K562 (cell line): Measurements from ENCODE around the gene GNG14. TPM values are rescaled to one million over a fixed set of nuclear protein-coding genes. Genes with fewer than 3 reads are reported as not detected.

ENCODE experiments used
- GMEB1 ChIP-seq: fragments of 250-450 bp; sonication (Bioruptor Pico); IDR thresholded peaks from 2 replicates; pipeline ENCODE4 v1.4.0; 2020; ENCODE audit warnings: mild to moderate bottlenecking
- MYC ChIP-seq, 2 experiments: fragments of 250-450 bp in 1 of 2; sonication (Bioruptor Pico) in 1 of 2; IDR thresholded peaks; 2 replicates each; pipeline versions ENCODE4 v1.5.1 to v1.6.1; 2012 to 2021; ENCODE audit warnings: low read depth in 2 of 2, borderline replicate concordance in 1 of 2, improper control_type of control experiment in 1 of 2, low read length in 1 of 2, mild to moderate bottlenecking in 1 of 2, moderate library complexity in 1 of 2
- RBM39 ChIP-seq: fragments of 200-400 bp; formaldehyde crosslinking; optimal IDR thresholded peaks from 2 replicates; pipeline ENCODE3; 2018; ENCODE audit warnings: low read depth, low read length
- SIN3B ChIP-seq: fragments of 450-650 bp; IDR thresholded peaks from 2 replicates; pipeline ENCODE4 v1.6.1; 2017; ENCODE audit warnings: low read depth, mild to moderate bottlenecking, moderate library complexity
- SMARCE1 ChIP-seq: fragments of 450-650 bp; IDR thresholded peaks from 2 replicates; pipeline ENCODE4 v1.7.1; 2016; ENCODE audit warnings: mild to moderate bottlenecking
- SREBF1 ChIP-seq: fragments of 150-350 bp; IDR thresholded peaks from 2 replicates; pipeline ENCODE4 v1.6.1; 2014; ENCODE audit warnings: antibody characterized with exemption, low read depth, low read length, borderline replicate concordance
- TCF7 ChIP-seq: sonication (generic); IDR thresholded peaks from 2 replicates; pipeline ENCODE4 v1.6.1; 2016; ENCODE audit warnings: antibody characterized with exemption, borderline replicate concordance
- THRA ChIP-seq: fragments of 450-650 bp; IDR thresholded peaks from 2 replicates; pipeline ENCODE4 v1.6.1; 2017; ENCODE audit warnings: mild to moderate bottlenecking, moderate library complexity
- UBTF ChIP-seq, 2 experiments: IDR thresholded peaks; 2 replicates each; pipeline ENCODE4 v1.6.1; 2012; ENCODE audit warnings: improper control_type of control experiment in 2 of 2, low read depth in 2 of 2, low read length in 2 of 2, borderline replicate concordance in 1 of 2
- USF2 ChIP-seq: sonication (generic); formaldehyde crosslinking; IDR thresholded peaks from 2 replicates; pipeline ENCODE4 v1.5.0; 2020; ENCODE audit warnings: missing genetic modification reagents
- ZBTB26 ChIP-seq: fragments of 450-650 bp; formaldehyde crosslinking; IDR thresholded peaks from 2 replicates; pipeline ENCODE4 v1.4.0; 2022; ENCODE audit warnings: missing genetic modification characterization
- ZBTB8A ChIP-seq: fragments of 450-650 bp; IDR thresholded peaks from 2 replicates; pipeline ENCODE4 v1.6.1; 2018; ENCODE audit warnings: mild to moderate bottlenecking, moderate library complexity; ENCODE audit not compliant: partially characterized antibody
- ZBTB9 ChIP-seq: fragments of 450-650 bp; formaldehyde crosslinking; IDR thresholded peaks from 2 replicates; pipeline ENCODE4 v1.4.0; 2020; ENCODE audit warnings: mild to moderate bottlenecking, moderate library complexity
- ZNF75A ChIP-seq: fragments of 450-650 bp; formaldehyde crosslinking; IDR thresholded peaks from 2 replicates; pipeline ENCODE4 v1.4.0; 2020; ENCODE audit warnings: mild to moderate bottlenecking
- polyA plus RNA-seq, 8 experiments: library from polyadenylated mRNA; depleted of rRNA in 4 of 8; stranded (reverse) in 5 of 8; unstranded in 3 of 8; fragments of >200 nt; fragmentation: Nextera tagmentation in 2 of 8; fragmentation: Illumina TruSeq in 1 of 8; extraction: Ambion mirVana in 2 of 8; extraction: Trizol in 1 of 8; gene quantifications; 2 replicates each; pipeline versions ENCODE4 v1.2.1 to v1.2.3, GENCODE V29; 2011 to 2014; ENCODE audit warnings: inconsistent platforms in 1 of 8, missing spikeins in 1 of 8
- total RNA-seq, 7 experiments: library from RNA; depleted of rRNA in 6 of 7; stranded (reverse); fragments of >200 nt in 6 of 7; fragmentation: Illumina TruSeq in 2 of 7; extraction: Trizol in 2 of 7; gene quantifications; 2 replicates each; pipeline versions ENCODE4 v1.2.1 to v1.2.3, GENCODE V29; 2011 to 2021; ENCODE audit warnings: low replicate concordance in 1 of 7
- TF ChIP-seq, protein P1 (sequence below): fragments of 450-650 bp; formaldehyde crosslinking; IDR thresholded peaks from 2 replicates; pipeline ENCODE4 v1.4.0; 2020; ENCODE audit warnings: mild to moderate bottlenecking, moderate library complexity

The GNG14 gene
- total and polyA plus RNA-seq, 9 of the 15 experiments (the other 6 are each of a cell fraction or from before 2014, with no cell fraction given), result not detected

- peak; percentile 66 for TF ChIP-seq GMEB1 (CRISPR knock-in tag)
- no peak for TF ChIP-seq TCF7
- no peak for TF ChIP-seq USF2 (CRISPR knock-in tag)
- peak; percentile 96 for TF ChIP-seq SIN3B
- 0 out of 2 replicates have a peak, but pooled peaks have one; percentile 28 for TF ChIP-seq ZNF75A (CRISPR knock-in tag)
- TF ChIP-seq RBM39, result no peak
- TF ChIP-seq ZBTB26 (CRISPR knock-in tag), result 0 out of 2 replicates have a peak, but pooled peaks have one; percentile 11
- peak; percentile 75 for TF ChIP-seq ZBTB9 (CRISPR knock-in tag)
- TF ChIP-seq THRA, result no peak
- TF ChIP-seq SMARCE1, result no peak
- no peak for TF ChIP-seq SREBF1
- peak; percentile 68; the same call in 1 of the 2 replicates for TF ChIP-seq MYC (IDR thresholded peaks at IDR 0.05; ENCODE audit: low read depth, low read length)
- no peak; the same call in 1 of the 2 replicates for TF ChIP-seq MYC (CRISPR knock-in tag; IDR thresholded peaks at IDR 0.05; ENCODE audit: borderline replicate concordance, low read depth)
- TF ChIP-seq ZBTB8A, result no peak
- TF ChIP-seq, protein P1, sequence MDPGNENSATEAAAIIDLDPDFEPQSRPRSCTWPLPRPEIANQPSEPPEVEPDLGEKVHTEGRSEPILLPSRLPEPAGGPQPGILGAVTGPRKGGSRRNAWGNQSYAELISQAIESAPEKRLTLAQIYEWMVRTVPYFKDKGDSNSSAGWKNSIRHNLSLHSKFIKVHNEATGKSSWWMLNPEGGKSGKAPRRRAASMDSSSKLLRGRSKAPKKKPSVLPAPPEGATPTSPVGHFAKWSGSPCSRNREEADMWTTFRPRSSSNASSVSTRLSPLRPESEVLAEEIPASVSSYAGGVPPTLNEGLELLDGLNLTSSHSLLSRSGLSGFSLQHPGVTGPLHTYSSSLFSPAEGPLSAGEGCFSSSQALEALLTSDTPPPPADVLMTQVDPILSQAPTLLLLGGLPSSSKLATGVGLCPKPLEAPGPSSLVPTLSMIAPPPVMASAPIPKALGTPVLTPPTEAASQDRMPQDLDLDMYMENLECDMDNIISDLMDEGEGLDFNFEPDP (CRISPR knock-in tag), result no peak
- TF ChIP-seq UBTF (IDR thresholded peaks at IDR 0.05; ENCODE audit: borderline replicate concordance in 1 of 2, low read depth in 2 of 2, low read length in 2 of 2), result no peak
Measured at GRCh38 chr19:12669270-12670158, 18.3 kb upstream of the GNG14 start (continued).
